Renal cortex interstitium (tissue), 11 donors: Measurements from ENCODE around the gene PROK1. TPM values are rescaled to one million over a fixed set of nuclear protein-coding genes. Genes with fewer than 3 reads are reported as not detected.

ENCODE experiments used
- DNase-seq, 11 donors: peaks; one replicate each; pipeline ENCODE4 v3.0.0-alpha.2; 2013; ENCODE audit warnings: low read depth in 9 of 11, low spot score in 4 of 11; ENCODE audit errors: extremely low read depth in 1 of 11
- polyA plus RNA-seq, 3 donors: library from polyadenylated mRNA; unstranded; fragments of 120-200 nt; gene quantifications; one replicate each; pipeline ENCODE4 v1.2.1, GENCODE V29; 2013; ENCODE audit not compliant: insufficient read length in 3 of 3

PROK1 gene
- polyA plus RNA-seq, 3 donors: 0.07 to 0.12 TPM; not detected in 1

DNA sequence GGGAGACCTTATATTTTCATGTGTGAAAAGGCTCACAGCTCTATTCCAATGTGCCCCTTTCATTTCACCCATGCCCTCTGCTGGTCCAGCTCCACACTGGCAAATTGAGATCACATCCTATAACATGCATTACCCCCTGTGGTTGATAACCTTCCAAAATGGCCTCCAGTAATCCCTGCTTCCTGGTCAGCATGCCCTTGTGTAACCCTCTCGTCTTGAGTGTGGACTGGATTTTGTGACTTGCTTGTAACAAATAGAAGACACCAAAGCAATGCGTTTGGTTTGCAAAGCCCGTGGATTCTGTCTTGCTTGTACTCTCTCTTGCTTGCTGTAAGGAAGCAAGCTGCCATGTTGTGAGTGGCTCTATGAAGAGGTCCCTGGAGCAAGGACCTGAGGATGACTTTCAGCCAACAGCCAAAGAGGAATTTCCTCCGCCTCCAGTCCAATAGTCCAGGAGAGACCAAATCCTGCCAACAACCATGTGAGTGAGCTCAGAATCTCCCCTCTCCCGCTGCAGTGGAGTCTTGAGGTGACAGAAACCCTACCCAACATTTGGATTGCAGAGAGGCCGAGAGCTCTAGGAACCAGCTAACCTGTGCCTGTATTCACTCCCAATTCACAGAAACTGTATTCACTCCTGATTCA, 50.7 kb downstream of the PROK1 start:
- no peak for DNase-seq

DNA sequence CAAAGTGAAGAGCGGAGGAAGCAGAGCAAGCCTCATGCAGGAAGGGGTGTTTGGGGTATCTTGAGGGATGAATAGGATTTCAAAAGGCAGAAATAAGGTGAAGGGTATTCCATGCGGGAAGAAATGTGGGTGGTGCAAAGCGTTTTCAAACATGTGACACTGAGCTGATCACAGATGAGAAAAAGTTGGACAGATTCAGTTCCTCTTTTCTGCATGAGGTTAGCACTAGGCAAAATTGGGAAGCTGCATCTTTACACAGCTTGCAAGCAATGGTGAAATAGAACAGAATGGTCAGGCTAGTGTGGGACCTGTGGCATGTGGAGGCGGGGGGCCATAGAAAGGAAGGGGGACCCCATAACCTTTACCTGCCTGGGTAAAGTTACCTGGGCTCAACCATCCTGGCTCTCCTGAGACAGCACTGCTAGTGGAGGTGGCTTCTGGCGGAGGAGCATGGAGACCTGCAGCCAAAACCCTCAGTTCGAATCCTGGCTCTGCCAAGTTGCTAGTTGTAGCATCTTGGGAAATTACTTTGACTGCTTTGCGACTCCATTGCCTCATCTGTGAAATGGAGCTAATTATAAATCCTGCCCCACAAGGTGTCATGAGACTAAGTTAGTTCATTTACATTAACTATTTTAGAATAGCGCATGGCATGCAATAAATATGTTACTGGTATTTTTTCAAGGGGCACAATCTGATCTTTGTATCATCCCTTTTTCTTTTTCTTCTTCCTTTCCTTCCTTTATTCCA, 51.6 kb downstream of the PROK1 start:
- DNase-seq: no peak

DNA sequence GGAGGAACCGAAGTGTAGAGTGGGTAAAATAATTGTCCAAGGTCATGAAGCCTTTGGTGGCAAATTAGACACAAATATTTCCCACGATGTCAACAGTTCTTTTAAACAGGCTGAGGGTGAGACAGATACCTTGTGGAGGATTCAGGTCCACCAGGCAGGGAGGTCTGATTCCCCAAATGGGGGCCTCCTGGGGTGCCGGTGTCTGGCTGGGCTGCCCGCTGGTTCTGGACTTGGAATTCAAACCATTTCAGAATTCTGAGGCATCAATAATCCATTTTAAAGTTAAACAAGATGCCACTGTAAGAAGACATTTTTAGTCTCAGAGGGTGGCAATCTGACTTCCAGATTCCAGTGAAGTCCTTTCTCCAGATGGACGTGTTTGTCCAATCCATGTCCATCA, 52.5 kb downstream of the PROK1 start:
- DNase-seq: no peak

DNA sequence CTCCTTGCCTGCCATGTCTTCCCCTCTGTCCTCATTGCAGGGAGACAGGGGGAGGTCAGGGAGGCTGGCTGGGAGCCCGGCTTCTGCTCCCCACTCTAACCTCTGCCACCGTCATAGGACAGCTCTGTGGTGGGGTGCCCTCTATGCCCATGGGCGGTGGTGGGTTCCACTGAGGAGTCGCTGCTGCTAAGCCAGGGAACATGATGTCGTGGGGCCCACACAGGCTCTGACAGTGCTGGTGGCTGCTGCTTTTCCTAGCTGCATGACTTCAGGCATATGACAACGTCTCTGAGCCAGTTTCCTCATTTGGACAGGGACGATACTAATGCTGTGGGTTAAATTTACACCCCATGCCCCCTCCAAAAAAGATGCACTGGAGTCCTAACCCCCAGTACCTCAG, 53.3 kb downstream of the PROK1 start:
- no peak for DNase-seq

DNA sequence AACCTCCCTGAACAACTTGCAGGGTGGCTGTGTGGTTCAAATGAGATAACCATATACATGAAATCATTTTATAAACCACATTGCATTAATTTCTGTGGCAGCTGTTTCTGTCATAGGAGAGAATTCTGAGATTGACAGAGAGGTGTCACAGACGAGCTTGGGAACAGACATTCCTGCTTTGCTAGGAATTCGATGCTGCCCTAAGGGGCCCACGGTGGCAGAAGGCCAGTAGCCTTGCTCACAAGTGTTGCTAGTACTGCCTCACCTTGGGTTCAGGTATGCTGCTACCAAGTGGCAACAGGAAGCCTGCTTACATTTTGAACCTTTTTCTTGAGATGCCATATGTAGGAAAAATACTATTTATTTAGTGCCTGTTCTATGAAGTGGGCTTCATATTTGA, 54.6 kb downstream of the PROK1 start:
- no peak for DNase-seq

DNA sequence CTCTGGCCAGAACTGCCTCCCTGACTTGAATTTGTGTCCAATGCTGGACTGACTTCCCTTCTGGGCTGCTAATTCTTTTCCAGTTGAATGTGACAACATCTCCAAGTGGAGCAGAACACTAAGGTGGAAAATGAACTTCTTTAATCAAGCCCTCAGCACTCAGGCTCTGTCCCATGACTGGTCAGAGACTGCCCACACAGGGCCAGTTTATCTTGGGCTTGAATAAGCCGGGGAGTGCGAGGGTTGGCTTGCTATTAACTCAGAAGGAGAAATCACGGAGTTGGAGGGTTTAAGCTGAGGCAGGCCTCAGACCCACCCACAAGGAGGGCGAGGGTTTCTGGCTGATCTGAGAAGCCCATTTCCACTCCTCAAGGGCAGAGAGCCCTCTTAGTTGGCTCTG, 55.6 kb downstream of the PROK1 start:
- DNase-seq: no peak

Other genes with a start within 250 kb of the PROK1 start
- gene KCNC4, start 240.8 kb upstream of the PROK1 start, polyA plus RNA-seq: 1 to 10 TPM; 4.7 to 7.5 (median 4.7) TPM
- gene RBM15, start 111.8 kb upstream of the PROK1 start, polyA plus RNA-seq: 10 to 100 TPM; 11.6 to 14.7 (median 11.9) TPM
- 100 to 1,000 TPM in 2 of 3 donors, 10 to 100 TPM in 1; 84.4 to 115 (median 113) TPM for gene SLC16A4, start 60.1 kb upstream of the PROK1 start, polyA plus RNA-seq
- gene LAMTOR5, start 43.5 kb upstream of the PROK1 start, polyA plus RNA-seq: 100 to 1,000 TPM; 275 to 288 (median 277) TPM
- gene KCNA10, start 68.0 kb downstream of the PROK1 start, polyA plus RNA-seq: not detected
- under 1 TPM; 0.36 to 0.47 (median 0.36) TPM for gene KCNA2, start 155.2 kb downstream of the PROK1 start, polyA plus RNA-seq
- under 1 TPM; 0.09 to 0.17 (median 0.13) TPM for gene KCNA3, start 223.8 kb downstream of the PROK1 start, polyA plus RNA-seq